ENCODE measurements around the gene IL15RA. TPM values are rescaled to one million over a fixed set of nuclear protein-coding genes. Genes with fewer than 3 reads are reported as not detected.

IL15RA gene
- total RNA-seq (10 to 100 TPM; 30.1 to 33.5 TPM), polyA plus RNA-seq (19.8 TPM)

DNA sequence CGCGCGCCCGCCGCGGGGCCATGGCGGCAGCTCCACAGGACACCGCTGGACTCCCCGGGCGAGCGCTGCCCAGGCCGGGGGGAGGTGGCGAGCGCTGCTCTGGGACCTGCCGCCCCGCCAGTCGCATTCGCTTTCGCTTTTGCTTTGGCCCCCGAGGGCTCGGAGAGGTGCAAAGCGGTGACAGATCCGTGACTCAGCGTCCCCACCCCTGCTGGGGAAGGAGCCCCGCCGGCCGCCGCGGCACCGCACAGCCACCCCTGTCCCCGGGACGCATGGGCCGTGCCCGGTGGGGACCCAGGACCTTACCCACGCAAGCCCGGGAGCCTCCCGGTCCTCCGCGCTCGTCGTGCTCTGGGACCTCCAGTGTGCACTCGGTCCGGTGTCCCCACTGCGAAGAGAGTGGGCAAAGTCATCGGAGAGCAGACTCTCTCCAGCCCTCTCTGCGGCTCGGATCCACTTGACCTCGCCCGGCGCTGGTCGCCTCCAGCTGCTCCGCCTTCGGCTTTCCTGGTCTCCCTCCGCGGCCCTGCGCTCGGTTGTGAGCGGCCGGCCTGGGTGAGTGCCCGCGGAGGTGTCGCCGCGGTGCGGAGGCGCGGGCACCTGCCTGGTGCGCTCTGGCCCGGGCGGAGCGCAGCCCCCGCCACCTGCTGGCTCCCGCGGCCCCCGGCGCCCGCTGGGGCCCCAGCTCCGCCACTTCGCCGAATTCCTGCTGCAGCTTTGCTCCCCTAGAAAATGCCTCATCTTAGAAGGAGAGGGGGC lies at the start of gene IL15RA:
IL15RA (minus strand) TSS at position 73 of the 759 bp plus-strand sequence; CDS start at position 22, 51 bp downstream.
- Histone ChIP-seq H3K36me3 (ENCODE audit: insufficient read depth, low read length) (no peaks in the 10 kb centered on the region), H3K4me3 (ENCODE audit: low read length) (peak within 1 kb of the TSS; percentile 86), H3K27me3 (ENCODE audit: insufficient read depth, low read length, poor library complexity, severe bottlenecking) (no peaks in the 10 kb centered on the region), H3K4me1 (ENCODE audit: insufficient read depth, low read length) (peaks cover 16% of the 10 kb centered on the region), H3K9me3 (ENCODE audit: low read length) (no peaks in the 10 kb centered on the region), H3K27ac (ENCODE audit: low read depth, low read length) (peak within 1 kb of the TSS; percentile 89)
- CTCF ChIA-PET = interaction anchor here (1.2 to 2.7 kb wide), 6 partner anchors 36 to 112 kb away, joined by 3 to 11 read pairs (median 4); no protein-coding TSS in a partner anchor
- DNase-seq = peak; percentile 74 to 92 (median 80)
- no peaks in the 10 kb centered on the region for H3K9me3 Mint-ChIP-seq
- peaks cover 0 to 9% (median 0%) of the 10 kb centered on the region in 3 donors for H3K36me3 Mint-ChIP-seq
- no peaks in the 10 kb centered on the region for H3K27me3 Mint-ChIP-seq
- H3K4me1 Mint-ChIP-seq = peaks cover 24 to 45% (median 40%) of the 10 kb centered on the region in 3 donors
- H3K4me3 Mint-ChIP-seq = peak within 1 kb of the TSS; percentile 96 to 99 (median 98)
- POLR2A ChIA-PET = interaction anchor here (0.6 to 2.2 kb wide), 3 partner anchors 88 to 580 kb away, joined by 6 to 7 read pairs (median 6); partner anchors contain the start of genes ANKRD16 and FBH1
- peak within 1 kb of the TSS; percentile 91 to 98 (median 96) for H3K27ac Mint-ChIP-seq

GRCh38 chr10:6025683-6026255 lies 48.4 kb upstream of the IL15RA start:
- H3K27me3 ChIP-seq (ENCODE audit: insufficient read depth, low read length, poor library complexity, severe bottlenecking) = no peaks in the 10 kb centered on the region

GRCh38 chr10:6024334-6024682 lies 47.0 kb upstream of the IL15RA start:
- Mint-ChIP-seq H3K36me3 (peaks cover 5 to 39% (median 7%) of the 10 kb centered on the region in 3 donors), H3K4me3 (no peak overlapping the region), H3K27ac (peak overlapping the region in 1 of 8 donors; percentile 51), H3K27me3 (peaks cover 0 to 4% of the 10 kb centered on the region in 2 donors), H3K4me1 (peaks cover 0 to 10% (median 8%) of the 10 kb centered on the region in 3 donors), H3K9me3 (no peaks in the 10 kb centered on the region)
- H3K4me3 ChIP-seq (ENCODE audit: low read length) = no peak overlapping the region
- DNase-seq = no peak
- no peaks in the 10 kb centered on the region for H3K27me3 ChIP-seq (ENCODE audit: insufficient read depth, low read length, poor library complexity, severe bottlenecking)
- CTCF ChIA-PET = interaction anchor here (0.7 kb wide), 1 partner anchor 10 kb away, joined by 4 read pairs; no protein-coding TSS in a partner anchor
- no peaks in the 10 kb centered on the region for H3K36me3 ChIP-seq (ENCODE audit: insufficient read depth, low read length)
- POLR2A ChIA-PET = no interaction called here
- H3K27ac ChIP-seq (ENCODE audit: low read depth, low read length) = no peak overlapping the region
- H3K9me3 ChIP-seq (ENCODE audit: low read length) = no peaks in the 10 kb centered on the region
- H3K4me1 ChIP-seq (ENCODE audit: insufficient read depth, low read length) = peaks cover 5% of the 10 kb centered on the region

More at GRCh38 chr10:6025683-6026255, 48.4 kb upstream of the IL15RA start:
- H3K36me3 Mint-ChIP-seq = peaks cover 7 to 37% (median 15%) of the 10 kb centered on the region in 3 donors
- no peak overlapping the region for H3K27ac Mint-ChIP-seq
- Histone ChIP-seq H3K4me1 (ENCODE audit: insufficient read depth, low read length) (peaks cover 5% of the 10 kb centered on the region), H3K9me3 (ENCODE audit: low read length) (no peaks in the 10 kb centered on the region), H3K4me3 (ENCODE audit: low read length) (no peak overlapping the region), H3K36me3 (ENCODE audit: insufficient read depth, low read length) (no peaks in the 10 kb centered on the region), H3K27ac (ENCODE audit: low read depth, low read length) (no peak overlapping the region)
- peaks cover 0 to 4% of the 10 kb centered on the region in 2 donors for H3K27me3 Mint-ChIP-seq
- DNase-seq = no peak
- H3K4me3 Mint-ChIP-seq = no peak overlapping the region
- peaks cover 0 to 9% (median 3%) of the 10 kb centered on the region in 5 donors for H3K9me3 Mint-ChIP-seq
- ChIA-PET CTCF (interaction anchor here (0.8 to 1.1 kb wide), 3 partner anchors 12 to 61 kb away, joined by 3 to 4 read pairs (median 3); no protein-coding TSS in a partner anchor), POLR2A (no interaction called here)
- peaks cover under 1 to 13% (median 8%) of the 10 kb centered on the region in 3 donors for H3K4me1 Mint-ChIP-seq

- Histone ChIP-seq H3K36me3 (ENCODE audit: insufficient read depth, low read length) (no peaks in the 10 kb centered on the region), H3K9me3 (ENCODE audit: low read length) (no peaks in the 10 kb centered on the region), H3K4me3 (ENCODE audit: low read length) (no peak overlapping the region), H3K27ac (ENCODE audit: low read depth, low read length) (no peak overlapping the region), H3K4me1 (ENCODE audit: insufficient read depth, low read length) (peaks cover 5% of the 10 kb centered on the region), H3K27me3 (ENCODE audit: insufficient read depth, low read length, poor library complexity, severe bottlenecking) (no peaks in the 10 kb centered on the region)
- POLR2A ChIA-PET = no interaction called here
- no peaks in the 10 kb centered on the region for H3K9me3 Mint-ChIP-seq
- H3K36me3 Mint-ChIP-seq = peaks cover 5 to 44% (median 10%) of the 10 kb centered on the region in 3 donors
- H3K4me1 Mint-ChIP-seq = peaks cover 0 to 10% (median 8%) of the 10 kb centered on the region in 3 donors
- CTCF ChIA-PET = no interaction called here
- H3K27me3 Mint-ChIP-seq = peaks cover 0 to 6% of the 10 kb centered on the region in 2 donors
- no peak overlapping the region for H3K4me3 Mint-ChIP-seq
- H3K27ac Mint-ChIP-seq = no peak overlapping the region
- no peak for DNase-seq
Observed at GRCh38 chr10:6023661-6024333, 46.5 kb upstream of the IL15RA start.

GRCh38 chr10:6022660-6023059 lies 45.3 kb upstream of the IL15RA start:
- Mint-ChIP-seq H3K4me3 (no peak overlapping the region), H3K36me3 (peaks cover 5 to 44% (median 11%) of the 10 kb centered on the region in 3 donors), H3K4me1 (peaks cover 0 to 2% (median under 1%) of the 10 kb centered on the region in 3 donors), H3K27me3 (peaks cover 0 to 6% of the 10 kb centered on the region in 2 donors), H3K27ac (peak overlapping the region in 1 of 8 donors; percentile 70), H3K9me3 (no peaks in the 10 kb centered on the region)
- Histone ChIP-seq H3K27ac (ENCODE audit: low read depth, low read length) (no peak overlapping the region), H3K36me3 (ENCODE audit: insufficient read depth, low read length) (no peaks in the 10 kb centered on the region), H3K27me3 (ENCODE audit: insufficient read depth, low read length, poor library complexity, severe bottlenecking) (no peaks in the 10 kb centered on the region), H3K9me3 (ENCODE audit: low read length) (no peaks in the 10 kb centered on the region), H3K4me1 (ENCODE audit: insufficient read depth, low read length) (peaks cover under 1% of the 10 kb centered on the region), H3K4me3 (ENCODE audit: low read length) (no peak overlapping the region)
- POLR2A ChIA-PET = no interaction called here
- CTCF ChIA-PET = no interaction called here
- no peak for DNase-seq

GRCh38 chr10:6020826-6021225 lies 43.5 kb upstream of the IL15RA start:
- Histone ChIP-seq H3K4me3 (ENCODE audit: low read length) (no peak overlapping the region), H3K27ac (ENCODE audit: low read depth, low read length) (no peak overlapping the region), H3K4me1 (ENCODE audit: insufficient read depth, low read length) (no peaks in the 10 kb centered on the region), H3K27me3 (ENCODE audit: insufficient read depth, low read length, poor library complexity, severe bottlenecking) (no peaks in the 10 kb centered on the region), H3K36me3 (ENCODE audit: insufficient read depth, low read length) (no peaks in the 10 kb centered on the region), H3K9me3 (ENCODE audit: low read length) (no peaks in the 10 kb centered on the region)
- Mint-ChIP-seq H3K27me3 (peaks cover 0 to 6% of the 10 kb centered on the region in 2 donors), H3K36me3 (peaks cover 5 to 47% (median 9%) of the 10 kb centered on the region in 3 donors), H3K4me3 (no peak overlapping the region), H3K9me3 (no peaks in the 10 kb centered on the region), H3K27ac (peak overlapping the region in 1 of 8 donors; percentile 33), H3K4me1 (peaks cover 2 to 5% (median 3%) of the 10 kb centered on the region in 3 donors)
- no peak for DNase-seq
- CTCF ChIA-PET = no interaction called here
- POLR2A ChIA-PET = no interaction called here

- H3K27me3 ChIP-seq (ENCODE audit: insufficient read depth, low read length, poor library complexity, severe bottlenecking) = no peaks in the 10 kb centered on the region
- no peaks in the 10 kb centered on the region for H3K36me3 ChIP-seq (ENCODE audit: insufficient read depth, low read length)
- POLR2A ChIA-PET = no interaction called here
- H3K9me3 ChIP-seq (ENCODE audit: low read length) = no peaks in the 10 kb centered on the region
- DNase-seq = no peak
- H3K27ac ChIP-seq (ENCODE audit: low read depth, low read length) = no peak overlapping the region
- Mint-ChIP-seq H3K27ac (no peak overlapping the region), H3K27me3 (peaks cover 0 to 6% of the 10 kb centered on the region in 2 donors), H3K9me3 (no peaks in the 10 kb centered on the region), H3K36me3 (peaks cover 5 to 45% (median 9%) of the 10 kb centered on the region in 3 donors), H3K4me3 (no peak overlapping the region), H3K4me1 (peaks cover 5 to 9% (median 7%) of the 10 kb centered on the region in 3 donors)
- H3K4me3 ChIP-seq (ENCODE audit: low read length) = no peak overlapping the region
- peaks cover 2% of the 10 kb centered on the region for H3K4me1 ChIP-seq (ENCODE audit: insufficient read depth, low read length)
- CTCF ChIA-PET = no interaction called here
Observed at GRCh38 chr10:6019796-6020195, 42.5 kb upstream of the IL15RA start.

Measured in CD8-positive, alpha-beta memory T cell (primary cell).